Breast epithelium (tissue), 3 donors: ENCODE results near the gene LTF.

Source experiments
- CTCF ChIP-seq, 3 donors: fragments of 450-650 bp; IDR thresholded peaks; one replicate each; pipeline ENCODE4 v1.5.1; 2016 to 2017; ENCODE audit warnings: antibody characterized with exemption in 3 of 3, mild to moderate bottlenecking in 3 of 3, moderate library complexity in 3 of 3
- POLR2AphosphoS5 ChIP-seq, 3 donors: sonication (generic); formaldehyde crosslinking; IDR thresholded peaks; one replicate each; pipeline ENCODE4 v1.6.1; 2017; ENCODE audit warnings: antibody characterized with exemption in 3 of 3

- TF ChIP-seq CTCF (IDR thresholded peaks at IDR 0.05) (no peak), POLR2AphosphoS5 (IDR thresholded peaks at IDR 0.05) (no peak)
Observed at GRCh38 chr3:46480491-46481195, 15.9 kb upstream of the LTF start.
